Uterus (tissue), 2 donors: ENCODE results near the gene EEF1AKMT2.

Experiments used
- CTCF ChIP-seq, 4 experiments: fragments of 200-600 bp in 2 of 4; fragments of 450-650 bp in 2 of 4; sonication (generic) in 2 of 4; IDR thresholded peaks; one replicate each; pipeline ENCODE4 v1.5.1; 2016 to 2019; ENCODE audit warnings: antibody characterized with exemption in 4 of 4, mild to moderate bottlenecking in 2 of 4, moderate library complexity in 1 of 4
- POLR2A ChIP-seq, 2 donors: fragments of 450-650 bp; IDR thresholded peaks; one replicate each; pipeline ENCODE4 v1.6.1; 2016; ENCODE audit warnings: antibody characterized with exemption in 2 of 2, mild to moderate bottlenecking in 1 of 2, moderate library complexity in 1 of 2

- TF ChIP-seq CTCF (IDR thresholded peaks at IDR 0.05) (no peak), POLR2A (IDR thresholded peaks at IDR 0.05) (no peak)
These were observed 35.4 kb downstream of the EEF1AKMT2 start for GRCh38 chr10:124756156-124756903.
